KMS-11 (cell line): ENCODE results near the gene TFR2.

Source experiments
- H2AFZ ChIP-seq: fragments of 200-600 bp; sonication (generic); 2 replicates; pipeline ENCODE4 v1.6.1; 2016; ENCODE audit warnings: antibody characterized with exemption, mixed run types, low read depth
- H3K27ac ChIP-seq: fragments of 200-600 bp; sonication (generic); 2 replicates; pipeline ENCODE4 v1.6.1; 2016; ENCODE audit warnings: mild to moderate bottlenecking, mixed run types
- H3K27me3 ChIP-seq: fragments of 200-600 bp; sonication (generic); 2 replicates; pipeline ENCODE4 v1.6.1; 2017; ENCODE audit warnings: mild to moderate bottlenecking, low read depth, mixed run types, moderate library complexity; ENCODE audit not compliant: insufficient read depth
- H3K36me3 ChIP-seq: fragments of 200-600 bp; sonication (generic); 2 replicates; pipeline ENCODE4 v1.6.1; 2017; ENCODE audit warnings: mild to moderate bottlenecking, mixed run types; ENCODE audit not compliant: insufficient read depth
- H3K4me1 ChIP-seq: fragments of 200-600 bp; sonication (generic); 2 replicates; pipeline ENCODE4 v1.6.1; 2016; ENCODE audit warnings: mild to moderate bottlenecking, low read depth, mixed run types; ENCODE audit not compliant: poor library complexity, severe bottlenecking
- H3K4me2 ChIP-seq: fragments of 200-600 bp; sonication (generic); 2 replicates; pipeline ENCODE4 v1.7.0; 2016; ENCODE audit warnings: mild to moderate bottlenecking, mixed run types
- H3K4me3 ChIP-seq: fragments of 200-600 bp; sonication (generic); IDR thresholded peaks from 2 replicates; pipeline ENCODE4 v1.6.1; 2017; ENCODE audit warnings: low read depth, low read length, mixed read lengths; ENCODE audit not compliant: insufficient read depth
- H3K79me2 ChIP-seq: fragments of 200-600 bp; sonication (generic); 2 replicates; pipeline ENCODE4 v1.6.1; 2016; ENCODE audit warnings: low read depth, mixed run types; ENCODE audit not compliant: insufficient read depth
- H3K9ac ChIP-seq: fragments of 200-600 bp; sonication (generic); 2 replicates; pipeline ENCODE4 v1.6.1; 2016; ENCODE audit warnings: mild to moderate bottlenecking, mixed run types
- H4K20me1 ChIP-seq: fragments of 200-600 bp; sonication (generic); 2 replicates; pipeline ENCODE4 v1.6.1; 2016; ENCODE audit warnings: mild to moderate bottlenecking, mixed run types; ENCODE audit not compliant: insufficient read depth
- TF ChIP-seq, protein P1 (sequence below): fragments of 200-600 bp; sonication (generic); conservative IDR thresholded peaks from 2 replicates; pipeline ENCODE4 v1.6.1; 2017; ENCODE audit warnings: low read depth, mild to moderate bottlenecking, antibody characterized with exemption, low read length, moderate library complexity, mixed read lengths

The TFR2 gene

DNA sequence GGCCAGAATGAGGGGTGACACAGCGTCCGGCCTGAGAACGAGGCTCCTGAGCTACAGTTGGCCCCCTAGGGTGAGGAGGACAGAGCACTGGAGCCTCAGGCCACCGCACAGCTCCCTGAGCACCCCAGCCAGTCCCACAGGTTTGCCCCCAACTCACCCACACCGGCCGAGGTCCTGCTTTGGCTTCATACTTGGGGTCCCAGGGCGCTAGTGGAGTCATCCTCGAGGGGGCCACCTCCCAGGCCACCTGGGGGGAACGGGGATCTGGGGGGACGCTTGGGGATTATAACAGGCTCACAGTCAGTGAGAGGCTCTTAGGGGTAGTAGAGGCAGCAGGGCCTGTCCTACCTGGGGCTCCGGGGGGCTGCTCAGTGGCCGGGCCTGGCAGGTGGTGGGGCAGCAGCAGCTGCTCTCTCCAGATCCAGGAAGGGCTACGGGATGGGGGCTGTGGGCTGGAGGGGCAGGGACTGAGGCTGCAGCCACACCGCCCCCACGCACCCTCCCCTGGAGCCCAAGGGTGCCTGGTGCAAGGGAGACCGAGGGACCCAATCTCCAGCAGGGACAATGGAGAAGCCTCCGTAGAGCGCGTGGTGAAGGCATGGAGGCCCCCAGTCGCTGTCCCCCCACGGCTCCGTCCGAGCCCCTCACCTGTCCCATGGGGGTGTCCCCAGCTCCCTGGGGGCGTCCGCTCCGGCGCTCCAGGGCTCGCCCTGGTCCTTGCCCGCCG is 68.2 kb downstream of the TFR2 start:
- TF ChIP-seq, protein P1, sequence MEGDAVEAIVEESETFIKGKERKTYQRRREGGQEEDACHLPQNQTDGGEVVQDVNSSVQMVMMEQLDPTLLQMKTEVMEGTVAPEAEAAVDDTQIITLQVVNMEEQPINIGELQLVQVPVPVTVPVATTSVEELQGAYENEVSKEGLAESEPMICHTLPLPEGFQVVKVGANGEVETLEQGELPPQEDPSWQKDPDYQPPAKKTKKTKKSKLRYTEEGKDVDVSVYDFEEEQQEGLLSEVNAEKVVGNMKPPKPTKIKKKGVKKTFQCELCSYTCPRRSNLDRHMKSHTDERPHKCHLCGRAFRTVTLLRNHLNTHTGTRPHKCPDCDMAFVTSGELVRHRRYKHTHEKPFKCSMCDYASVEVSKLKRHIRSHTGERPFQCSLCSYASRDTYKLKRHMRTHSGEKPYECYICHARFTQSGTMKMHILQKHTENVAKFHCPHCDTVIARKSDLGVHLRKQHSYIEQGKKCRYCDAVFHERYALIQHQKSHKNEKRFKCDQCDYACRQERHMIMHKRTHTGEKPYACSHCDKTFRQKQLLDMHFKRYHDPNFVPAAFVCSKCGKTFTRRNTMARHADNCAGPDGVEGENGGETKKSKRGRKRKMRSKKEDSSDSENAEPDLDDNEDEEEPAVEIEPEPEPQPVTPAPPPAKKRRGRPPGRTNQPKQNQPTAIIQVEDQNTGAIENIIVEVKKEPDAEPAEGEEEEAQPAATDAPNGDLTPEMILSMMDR: no peak
- Histone ChIP-seq H3K4me2 (no peak overlapping the region), H3K27ac (no peak overlapping the region), H3K4me1 (no peaks in the 10 kb centered on the region), H3K4me3 (no peak overlapping the region), H3K79me2 (no peaks in the 10 kb centered on the region), H2AFZ (no peak overlapping the region), H4K20me1 (no peaks in the 10 kb centered on the region), H3K9ac (no peak overlapping the region), H3K36me3 (no peaks in the 10 kb centered on the region), H3K27me3 (no peaks in the 10 kb centered on the region)

DNA sequence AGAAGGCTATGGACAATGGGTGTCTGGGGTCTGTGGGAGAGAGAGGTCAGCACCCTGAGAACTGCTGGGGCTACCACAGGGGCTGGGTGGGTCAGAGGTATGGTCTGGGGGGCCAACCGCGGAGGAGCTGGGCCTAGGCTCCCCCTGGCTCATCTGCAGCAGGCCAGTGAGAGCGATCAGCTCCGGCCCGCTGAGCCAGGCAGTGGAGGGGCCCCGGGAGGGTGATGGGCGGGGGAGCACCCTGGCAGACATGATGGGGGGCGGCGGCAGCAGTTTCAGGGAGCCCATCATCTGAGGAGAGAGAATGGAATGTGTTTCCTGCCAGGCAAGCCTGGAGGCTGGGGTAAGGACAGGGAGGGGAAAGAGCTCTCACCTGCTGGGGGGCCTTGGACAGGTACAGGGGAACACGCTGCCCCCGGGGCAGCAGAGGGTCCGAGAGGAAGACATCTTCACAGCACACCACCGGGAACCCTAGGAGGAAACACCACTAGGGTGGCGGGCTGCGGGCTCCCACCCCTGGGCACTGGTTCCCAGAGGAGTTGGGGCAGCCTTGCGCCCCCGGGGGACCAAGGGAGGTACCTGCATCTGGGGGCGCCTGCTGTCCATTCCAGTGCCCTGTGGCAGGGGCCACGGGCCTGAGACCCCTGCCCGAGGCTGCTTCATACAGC is 68.9 kb downstream of the TFR2 start:
- TF ChIP-seq, protein P1: no peak
- Histone ChIP-seq H3K4me3 (no peak overlapping the region), H3K27ac (no peak overlapping the region), H3K4me2 (no peak overlapping the region), H3K9ac (no peak overlapping the region), H2AFZ (no peak overlapping the region), H3K79me2 (no peaks in the 10 kb centered on the region), H3K36me3 (no peaks in the 10 kb centered on the region), H4K20me1 (no peaks in the 10 kb centered on the region), H3K27me3 (no peaks in the 10 kb centered on the region), H3K4me1 (no peaks in the 10 kb centered on the region)

DNA sequence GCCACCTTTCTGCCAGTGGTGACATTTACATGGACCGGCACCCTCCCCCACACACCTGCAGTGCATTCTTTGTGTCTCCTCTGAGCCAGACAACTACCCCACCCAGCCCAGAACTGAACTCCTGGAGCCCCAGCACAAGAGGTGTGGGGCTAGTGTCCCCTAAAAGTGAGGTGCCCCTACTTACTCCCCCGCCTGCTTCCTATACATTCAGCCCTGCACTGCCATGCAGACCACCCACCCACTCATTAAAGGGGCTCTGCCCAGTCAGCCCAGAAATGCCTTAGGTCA is 69.6 kb downstream of the TFR2 start:
- H3K4me1 ChIP-seq: no peaks in the 10 kb centered on the region
- H3K4me3 ChIP-seq: no peak overlapping the region
- no peaks in the 10 kb centered on the region for H4K20me1 ChIP-seq
- TF ChIP-seq, protein P1: no peak
- H3K4me2 ChIP-seq: no peak overlapping the region
- H2AFZ ChIP-seq: no peak overlapping the region
- H3K36me3 ChIP-seq: no peaks in the 10 kb centered on the region
- no peaks in the 10 kb centered on the region for H3K27me3 ChIP-seq
- no peaks in the 10 kb centered on the region for H3K79me2 ChIP-seq
- H3K9ac ChIP-seq: no peak overlapping the region
- no peak overlapping the region for H3K27ac ChIP-seq

DNA sequence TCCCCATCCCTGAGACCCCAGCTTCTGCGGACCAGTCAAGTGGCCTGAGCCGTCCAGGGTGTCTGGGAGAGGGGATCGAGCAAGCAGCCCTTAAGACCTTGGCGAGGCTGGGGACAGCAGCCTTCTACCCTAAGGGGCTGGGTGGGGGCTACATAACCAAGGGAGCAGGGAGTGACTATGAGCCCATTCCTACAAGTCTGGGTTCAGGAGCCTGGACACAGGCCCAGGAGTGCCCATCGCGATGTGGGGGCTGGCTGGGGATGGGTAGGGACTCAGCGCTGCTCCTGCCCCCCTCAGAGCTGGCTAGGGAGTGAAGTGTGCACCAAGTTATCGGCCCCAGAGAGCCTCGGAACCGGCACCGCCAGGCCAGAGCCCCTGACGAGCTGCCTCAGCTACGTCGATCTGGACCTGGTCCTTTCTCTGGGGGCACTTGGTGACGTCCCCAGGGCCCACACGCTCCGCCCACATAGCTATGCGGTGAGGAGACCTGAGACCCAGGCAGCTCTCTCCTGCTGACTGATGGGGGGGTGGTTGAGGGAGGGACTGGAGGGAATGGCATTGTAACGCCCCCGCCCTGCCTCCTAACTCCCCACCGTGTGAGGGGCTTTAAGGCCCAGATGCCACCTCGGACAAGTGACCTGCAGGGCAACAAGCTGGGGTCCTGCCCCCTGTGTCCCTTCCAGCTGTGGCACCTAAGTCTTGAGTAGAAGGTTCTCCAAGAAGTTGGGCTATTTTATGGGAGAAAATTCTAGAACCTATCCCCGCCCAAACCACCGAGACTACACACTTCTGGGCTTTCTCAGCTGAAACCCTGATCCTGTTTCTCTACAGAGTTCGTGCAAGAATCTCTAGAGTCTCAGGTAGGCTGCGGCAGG is 70.2 kb downstream of the TFR2 start:
- Histone ChIP-seq H3K4me2 (no peak overlapping the region), H3K27ac (no peak overlapping the region), H3K27me3 (no peaks in the 10 kb centered on the region), H3K9ac (no peak overlapping the region), H2AFZ (no peak overlapping the region), H3K4me1 (no peaks in the 10 kb centered on the region), H3K4me3 (no peak overlapping the region), H4K20me1 (no peaks in the 10 kb centered on the region), H3K36me3 (no peaks in the 10 kb centered on the region), H3K79me2 (no peaks in the 10 kb centered on the region)
- TF ChIP-seq, protein P1: no peak
